Smooth muscle cell (in vitro differentiated cells): ENCODE data around the gene MED27. TPM values are rescaled to one million over a fixed set of nuclear protein-coding genes. Genes with fewer than 3 reads are reported as not detected.

Source experiments
- DNase-seq: peaks from one replicate; lab custom pipeline; 2025; ENCODE audit not compliant: unreplicated experiment; lab: John Stamatoyannopoulos, UW
- H2AFZ ChIP-seq: fragments of 200-600 bp; sonication (generic); 2 replicates; pipeline ENCODE4 v1.6.0; 2016; ENCODE audit warnings: antibody characterized with exemption, low read depth, mild to moderate bottlenecking
- H3F3A ChIP-seq: fragments of 200-600 bp; sonication (generic); 2 replicates; pipeline ENCODE4 v1.6.0; 2017; ENCODE audit warnings: antibody characterized with exemption, low read depth
- H3K27ac ChIP-seq: fragments of 200-600 bp; sonication (generic); 2 replicates; pipeline ENCODE4 v1.5.1; 2016; ENCODE audit warnings: low read depth, mild to moderate bottlenecking
- H3K27me3 ChIP-seq: fragments of 200-600 bp; sonication (generic); 2 replicates; pipeline ENCODE4 v1.6.1; 2016; ENCODE audit warnings: low read depth, mild to moderate bottlenecking
- H3K36me3 ChIP-seq: fragments of 200-600 bp; sonication (generic); 2 replicates; pipeline ENCODE4 v1.5.1; 2016; ENCODE audit warnings: low read depth
- H3K4me1 ChIP-seq: fragments of 200-600 bp; sonication (generic); 2 replicates; pipeline ENCODE4 v1.5.1; 2016; ENCODE audit warnings: low read depth
- H3K4me2 ChIP-seq: fragments of 200-600 bp; sonication (generic); 2 replicates; pipeline ENCODE4 v1.6.0; 2016; ENCODE audit warnings: mild to moderate bottlenecking
- H3K4me3 ChIP-seq: fragments of 200-600 bp; sonication (generic); 2 replicates; pipeline ENCODE4 v1.5.1; 2016; ENCODE audit warnings: mild to moderate bottlenecking
- H3K79me2 ChIP-seq: fragments of 200-600 bp; sonication (generic); 2 replicates; pipeline ENCODE4 v1.6.0; 2016; ENCODE audit warnings: low read depth, mild to moderate bottlenecking
- H3K9ac ChIP-seq: fragments of 200-600 bp; sonication (generic); 2 replicates; pipeline ENCODE4 v1.6.0; 2016; ENCODE audit warnings: low read depth
- H3K9me3 ChIP-seq: fragments of 200-600 bp; sonication (generic); replicated peaks from 2 replicates; pipeline ENCODE4 v1.5.1; 2016; ENCODE audit warnings: low read depth
- H4K20me1 ChIP-seq: fragments of 200-600 bp; sonication (generic); 2 replicates; pipeline ENCODE4 v1.6.0; 2016; ENCODE audit warnings: low read depth
- WGBS: methylation state at CpG from one replicate; pipeline ENCODE4 v1.1.7; 2016; ENCODE audit warnings: low lambda C conversion rate; 5-methylcytosine and 5-hydroxymethylcytosine counted together
- polyA plus RNA-seq: library from polyadenylated mRNA; unstranded; fragments of >200 nt; fragmentation: Nextera tagmentation; extraction: Ambion mirVana; gene quantifications from 2 replicates; pipeline ENCODE4 v1.2.1, GENCODE V29; 2016
- total RNA-seq: library from RNA; depleted of rRNA; stranded (reverse); fragments of >200 nt; gene quantifications from 2 replicates; pipeline ENCODE4 v1.2.3, GENCODE V29; 2014
- TF ChIP-seq, protein P1 (sequence below): fragments of 200-600 bp; sonication (generic); IDR thresholded peaks from 2 replicates; pipeline ENCODE4 v1.5.1; 2017; ENCODE audit warnings: borderline replicate concordance, mild to moderate bottlenecking, antibody characterized with exemption; ENCODE audit not compliant: insufficient read depth, poor library complexity, severe bottlenecking

Gene MED27
- total and polyA plus RNA-seq, 2 experiments from 2014 or later, result 24.0 to 50.0 TPM

GRCh38 chr9:132031467-132032237 lies 48.0 kb downstream of the MED27 start:
- Histone ChIP-seq H3F3A (no peaks in the 10 kb centered on the region), H3K4me1 (peaks cover 5% of the 10 kb centered on the region), H4K20me1 (peaks cover 100% of the 10 kb centered on the region), H3K4me2 (no peak overlapping the region), H2AFZ (no peak overlapping the region), H3K27me3 (no peaks in the 10 kb centered on the region), H3K9me3 (no peaks in the 10 kb centered on the region), H3K36me3 (no peaks in the 10 kb centered on the region), H3K4me3 (no peak overlapping the region), H3K79me2 (peaks cover 51% of the 10 kb centered on the region), H3K9ac (no peak overlapping the region), H3K27ac (no peak overlapping the region)
- WGBS, result 97% methylated on average over 10 of the region's 10 CpGs
- TF ChIP-seq, protein P1, sequence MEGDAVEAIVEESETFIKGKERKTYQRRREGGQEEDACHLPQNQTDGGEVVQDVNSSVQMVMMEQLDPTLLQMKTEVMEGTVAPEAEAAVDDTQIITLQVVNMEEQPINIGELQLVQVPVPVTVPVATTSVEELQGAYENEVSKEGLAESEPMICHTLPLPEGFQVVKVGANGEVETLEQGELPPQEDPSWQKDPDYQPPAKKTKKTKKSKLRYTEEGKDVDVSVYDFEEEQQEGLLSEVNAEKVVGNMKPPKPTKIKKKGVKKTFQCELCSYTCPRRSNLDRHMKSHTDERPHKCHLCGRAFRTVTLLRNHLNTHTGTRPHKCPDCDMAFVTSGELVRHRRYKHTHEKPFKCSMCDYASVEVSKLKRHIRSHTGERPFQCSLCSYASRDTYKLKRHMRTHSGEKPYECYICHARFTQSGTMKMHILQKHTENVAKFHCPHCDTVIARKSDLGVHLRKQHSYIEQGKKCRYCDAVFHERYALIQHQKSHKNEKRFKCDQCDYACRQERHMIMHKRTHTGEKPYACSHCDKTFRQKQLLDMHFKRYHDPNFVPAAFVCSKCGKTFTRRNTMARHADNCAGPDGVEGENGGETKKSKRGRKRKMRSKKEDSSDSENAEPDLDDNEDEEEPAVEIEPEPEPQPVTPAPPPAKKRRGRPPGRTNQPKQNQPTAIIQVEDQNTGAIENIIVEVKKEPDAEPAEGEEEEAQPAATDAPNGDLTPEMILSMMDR, result no peak
- no peak for DNase-seq

GRCh38 chr9:132030626-132031325 lies 48.9 kb downstream of the MED27 start:
- no peak for DNase-seq
- Histone ChIP-seq H3K79me2 (peaks cover 53% of the 10 kb centered on the region), H3K36me3 (no peaks in the 10 kb centered on the region), H3K9me3 (no peaks in the 10 kb centered on the region), H3K4me3 (no peak overlapping the region), H3K4me1 (peaks cover 5% of the 10 kb centered on the region), H3K27me3 (no peaks in the 10 kb centered on the region), H4K20me1 (peaks cover 100% of the 10 kb centered on the region), H3K27ac (no peak overlapping the region), H3K4me2 (no peak overlapping the region), H3F3A (no peaks in the 10 kb centered on the region), H2AFZ (no peak overlapping the region), H3K9ac (no peak overlapping the region)
- TF ChIP-seq, protein P1, result no peak
- WGBS, result 85% methylated on average over 3 of the region's 3 CpGs

GRCh38 chr9:132027752-132028663 lies 51.7 kb downstream of the MED27 start:
- TF ChIP-seq, protein P1, result no peak
- no peak overlapping the region for H2AFZ ChIP-seq
- H3F3A ChIP-seq, result no peaks in the 10 kb centered on the region
- no peak overlapping the region for H3K9ac ChIP-seq
- H3K36me3 ChIP-seq, result no peaks in the 10 kb centered on the region
- H3K27me3 ChIP-seq, result no peaks in the 10 kb centered on the region
- no peak for DNase-seq
- H4K20me1 ChIP-seq, result peaks cover 100% of the 10 kb centered on the region
- peaks cover 5% of the 10 kb centered on the region for H3K4me1 ChIP-seq
- H3K27ac ChIP-seq, result no peak overlapping the region
- no peak overlapping the region for H3K4me2 ChIP-seq
- peaks cover 45% of the 10 kb centered on the region for H3K79me2 ChIP-seq
- H3K9me3 ChIP-seq, result no peaks in the 10 kb centered on the region
- 84% methylated on average over 7 of the region's 7 CpGs for WGBS
- no peak overlapping the region for H3K4me3 ChIP-seq
